Mammary epithelial cell (primary cell): ENCODE results near the gene RIT2.

Experiments used
- CTCF ChIP-seq, 2 donors: IDR thresholded peaks in 1 of 2; conservative IDR thresholded peaks in 1 of 2; 2 replicates each; pipeline ENCODE4 v1.5.1; 2011 to 2012; ENCODE audit warnings: inconsistent platforms in 2 of 2, low read length in 2 of 2, mild to moderate bottlenecking in 2 of 2, control low read depth in 1 of 2, low read depth in 1 of 2; ENCODE audit not compliant: insufficient read depth in 1 of 2; ENCODE audit errors: extremely low read depth in 1 of 2
- EZH2 ChIP-seq: IDR thresholded peaks from 2 replicates; pipeline ENCODE4 v1.6.1; 2012; ENCODE audit warnings: low read length, inconsistent platforms, borderline replicate concordance

- TF ChIP-seq CTCF (conservative IDR thresholded peaks at IDR 0.05 in 1 of 2, IDR thresholded peaks at IDR 0.05 in 1 of 2; ENCODE audit: extremely low read depth in 1 of 2, insufficient read depth in 1 of 2, low read depth in 1 of 2, low read length in 2 of 2) (no peak), EZH2 (no peak)
Observed at GRCh38 chr18:42807887-42808286, 307.6 kb downstream of the RIT2 start.
